ENCODE measurements around the gene SARDH.

Gene SARDH

GRCh38 chr9:133761641-133762248 lies 23.6 kb upstream of the SARDH start:
- DNase-seq (ENCODE audit: low read depth) = no peak
- H3K4me3 ChIP-seq (ENCODE audit: low read depth, low read length) = no peak overlapping the region
- TF ChIP-seq, protein P1, sequence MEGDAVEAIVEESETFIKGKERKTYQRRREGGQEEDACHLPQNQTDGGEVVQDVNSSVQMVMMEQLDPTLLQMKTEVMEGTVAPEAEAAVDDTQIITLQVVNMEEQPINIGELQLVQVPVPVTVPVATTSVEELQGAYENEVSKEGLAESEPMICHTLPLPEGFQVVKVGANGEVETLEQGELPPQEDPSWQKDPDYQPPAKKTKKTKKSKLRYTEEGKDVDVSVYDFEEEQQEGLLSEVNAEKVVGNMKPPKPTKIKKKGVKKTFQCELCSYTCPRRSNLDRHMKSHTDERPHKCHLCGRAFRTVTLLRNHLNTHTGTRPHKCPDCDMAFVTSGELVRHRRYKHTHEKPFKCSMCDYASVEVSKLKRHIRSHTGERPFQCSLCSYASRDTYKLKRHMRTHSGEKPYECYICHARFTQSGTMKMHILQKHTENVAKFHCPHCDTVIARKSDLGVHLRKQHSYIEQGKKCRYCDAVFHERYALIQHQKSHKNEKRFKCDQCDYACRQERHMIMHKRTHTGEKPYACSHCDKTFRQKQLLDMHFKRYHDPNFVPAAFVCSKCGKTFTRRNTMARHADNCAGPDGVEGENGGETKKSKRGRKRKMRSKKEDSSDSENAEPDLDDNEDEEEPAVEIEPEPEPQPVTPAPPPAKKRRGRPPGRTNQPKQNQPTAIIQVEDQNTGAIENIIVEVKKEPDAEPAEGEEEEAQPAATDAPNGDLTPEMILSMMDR (conservative IDR thresholded peaks at IDR 0.05; ENCODE audit: low read depth, low read length) = no peak

- H3K4me3 ChIP-seq (ENCODE audit: low read depth, low read length) = no peak overlapping the region
- TF ChIP-seq, protein P1 (conservative IDR thresholded peaks at IDR 0.05; ENCODE audit: low read depth, low read length) = no peak
- no peak for DNase-seq (ENCODE audit: low read depth)
Measured at GRCh38 chr9:133760713-133761290, 22.6 kb upstream of the SARDH start.

DNA sequence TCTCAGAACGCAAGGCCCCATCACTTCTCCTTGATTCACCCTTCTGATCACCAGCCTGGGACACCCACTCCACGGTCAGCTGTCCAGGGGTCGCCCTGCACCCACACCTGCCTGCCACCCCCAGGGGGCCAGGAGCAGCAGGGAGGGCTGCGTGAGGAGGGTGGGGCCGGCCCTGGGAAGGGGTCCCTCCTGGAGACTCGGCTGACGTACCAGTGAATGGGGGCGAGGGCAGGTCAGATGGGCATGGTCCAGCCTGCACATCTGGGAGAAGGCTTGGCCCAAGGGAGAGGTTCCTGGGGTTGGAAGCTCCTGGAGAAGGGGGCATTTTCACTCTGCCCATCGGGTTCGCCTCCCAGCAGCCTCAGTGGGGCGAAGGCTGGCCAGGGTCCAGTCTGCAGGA lies 21.8 kb upstream of the SARDH start:
- TF ChIP-seq, protein P1 (conservative IDR thresholded peaks at IDR 0.05; ENCODE audit: low read depth, low read length) = no peak
- no peak overlapping the region for H3K4me3 ChIP-seq (ENCODE audit: low read depth, low read length)
- no peak for DNase-seq (ENCODE audit: low read depth)

DNA sequence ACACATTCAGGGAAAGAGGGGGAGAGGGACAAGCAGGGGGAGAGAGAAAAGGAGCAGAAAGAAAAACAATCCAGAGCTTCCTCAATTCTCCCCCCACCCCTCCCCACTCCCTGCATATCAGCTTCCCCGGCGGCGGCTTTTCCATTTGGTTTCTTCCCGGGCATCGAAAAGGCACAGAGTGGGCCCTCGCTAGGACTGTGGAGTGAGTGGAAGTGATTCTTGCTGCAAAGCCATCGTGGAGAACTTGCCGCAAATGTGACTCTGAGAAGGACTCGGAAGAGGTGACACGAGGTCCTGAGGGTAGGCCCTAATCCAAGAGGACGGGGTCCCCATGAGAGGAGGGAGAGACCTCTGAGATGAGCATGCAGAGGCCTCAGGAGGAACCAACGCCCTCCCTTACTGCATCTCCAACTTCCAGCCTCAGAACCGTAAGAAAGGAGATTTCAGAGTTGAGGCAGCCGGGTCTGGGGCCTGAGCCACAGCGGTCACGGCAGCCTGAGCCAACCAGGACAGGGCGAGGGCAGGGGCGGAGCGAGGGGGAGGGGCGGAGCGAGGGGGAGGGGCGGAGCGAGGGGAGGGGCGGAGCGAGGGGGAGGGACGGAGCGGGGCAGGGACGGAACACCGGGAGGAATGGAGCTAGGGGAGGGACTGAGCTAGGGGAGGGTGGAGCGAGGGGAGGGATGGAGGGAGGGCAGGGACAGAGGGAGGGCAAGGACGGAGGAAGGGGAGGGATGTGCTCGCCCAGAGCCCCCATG lies 21.2 kb upstream of the SARDH start:
- DNase-seq (ENCODE audit: low read depth) = no peak
- H3K4me3 ChIP-seq (ENCODE audit: low read depth, low read length) = no peak overlapping the region
- TF ChIP-seq, protein P1 (conservative IDR thresholded peaks at IDR 0.05; ENCODE audit: low read depth, low read length) = no peak

GRCh38 chr9:133758228-133758627 lies 20.1 kb upstream of the SARDH start:
- DNase-seq (ENCODE audit: low read depth) = no peak
- no peak overlapping the region for H3K4me3 ChIP-seq (ENCODE audit: low read depth, low read length)
- TF ChIP-seq, protein P1 (conservative IDR thresholded peaks at IDR 0.05; ENCODE audit: low read depth, low read length) = no peak

GRCh38 chr9:133754688-133755227 lies 16.6 kb upstream of the SARDH start:
- DNase-seq (ENCODE audit: low read depth) = peak; percentile 33
- TF ChIP-seq, protein P1 (conservative IDR thresholded peaks at IDR 0.05; ENCODE audit: low read depth, low read length) = no peak

More at GRCh38 chr9:133754688-133755227, 16.6 kb upstream of the SARDH start:
- no peak overlapping the region for H3K4me3 ChIP-seq (ENCODE audit: low read depth, low read length)
